Vagina (tissue), 2 donors: ENCODE data around the gene SLC24A3. TPM values are rescaled to one million over a fixed set of nuclear protein-coding genes. Genes with fewer than 3 reads are reported as not detected.

Source experiments
- DNase-seq, 2 donors: peaks; one replicate each; pipeline ENCODE4 v3.0.0-alpha.2; 2017; ENCODE audit errors: extremely low spot score in 2 of 2
- H3K27ac ChIP-seq: fragments of 200-600 bp; sonication (generic); one replicate; pipeline ENCODE4 v1.5.1; 2019
- H3K27me3 ChIP-seq: fragments of 200-600 bp; sonication (generic); one replicate; pipeline ENCODE4 v1.5.1; 2019
- H3K36me3 ChIP-seq, 2 donors: fragments of 200-600 bp; sonication (generic); one replicate each; pipeline ENCODE4 v1.5.1; 2017 to 2019
- H3K4me1 ChIP-seq: fragments of 200-600 bp; sonication (generic); one replicate; pipeline ENCODE4 v1.5.1; 2019
- H3K4me3 ChIP-seq, 2 donors: fragments of 200-600 bp; sonication (generic); 1 replicate in 1 of 2; 2 replicates in 1 of 2; pipeline ENCODE4 v1.5.1; 2016 to 2019
- H3K9me3 ChIP-seq: fragments of 200-600 bp; sonication (generic); one replicate; pipeline ENCODE4 v1.5.1; 2019
- POLR2A ChIP-seq, 2 donors: fragments of 450-650 bp; IDR thresholded peaks; one replicate each; pipeline ENCODE4 v1.6.1; 2017; ENCODE audit warnings: antibody characterized with exemption in 2 of 2, mild to moderate bottlenecking in 2 of 2, moderate library complexity in 2 of 2
- POLR2AphosphoS5 ChIP-seq, 2 donors: sonication (generic); formaldehyde crosslinking; IDR thresholded peaks; one replicate each; pipeline ENCODE4 v1.9.0; 2017; ENCODE audit warnings: antibody characterized with exemption in 2 of 2, mild to moderate bottlenecking in 2 of 2, low read depth in 1 of 2; ENCODE audit not compliant: insufficient read depth in 1 of 2
- intact Hi-C: fragments of 100-400 bp; cut with DNase I; formaldehyde crosslinking; loops from one replicate; pipeline ENCODE4 v1.15.1; 2023
- total RNA-seq: library from RNA; depleted of rRNA; stranded (reverse); fragments of >200 nt; gene quantifications from one replicate; pipeline ENCODE4 v1.2.3, GENCODE V29; 2016
- TF ChIP-seq, protein P1 (sequence below), 3 experiments: fragments of 450-650 bp in 2 of 3; fragments of 200-600 bp in 1 of 3; sonication (generic) in 1 of 3; IDR thresholded peaks; one replicate each; pipeline ENCODE4 v1.5.1; 2017 to 2019; ENCODE audit warnings: antibody characterized with exemption in 3 of 3, mild to moderate bottlenecking in 2 of 3, moderate library complexity in 2 of 3

Gene SLC24A3
- total RNA-seq, 1 donor from 2014 or later, result 12.3 TPM

GRCh38 chr20:19549896-19550295, 337.5 kb downstream of the SLC24A3 start:
- peaks cover 13% of the 10 kb centered on the region for H3K4me1 ChIP-seq
- H3K4me3 ChIP-seq, result no peak overlapping the region
- H3K9me3 ChIP-seq, result no peaks in the 10 kb centered on the region
- no peak overlapping the region for H3K27ac ChIP-seq
- intact Hi-C loops, result loop anchor here (10.0 kb wide), 1 partner anchor 605 kb away; no protein-coding TSS in a partner anchor
- H3K36me3 ChIP-seq, result no peaks in the 10 kb centered on the region
- TF ChIP-seq POLR2AphosphoS5 (IDR thresholded peaks at IDR 0.05; ENCODE audit: insufficient read depth in 1 of 2, low read depth in 1 of 2), result no peak
- TF ChIP-seq POLR2A (IDR thresholded peaks at IDR 0.05), result no peak
- TF ChIP-seq, protein P1, sequence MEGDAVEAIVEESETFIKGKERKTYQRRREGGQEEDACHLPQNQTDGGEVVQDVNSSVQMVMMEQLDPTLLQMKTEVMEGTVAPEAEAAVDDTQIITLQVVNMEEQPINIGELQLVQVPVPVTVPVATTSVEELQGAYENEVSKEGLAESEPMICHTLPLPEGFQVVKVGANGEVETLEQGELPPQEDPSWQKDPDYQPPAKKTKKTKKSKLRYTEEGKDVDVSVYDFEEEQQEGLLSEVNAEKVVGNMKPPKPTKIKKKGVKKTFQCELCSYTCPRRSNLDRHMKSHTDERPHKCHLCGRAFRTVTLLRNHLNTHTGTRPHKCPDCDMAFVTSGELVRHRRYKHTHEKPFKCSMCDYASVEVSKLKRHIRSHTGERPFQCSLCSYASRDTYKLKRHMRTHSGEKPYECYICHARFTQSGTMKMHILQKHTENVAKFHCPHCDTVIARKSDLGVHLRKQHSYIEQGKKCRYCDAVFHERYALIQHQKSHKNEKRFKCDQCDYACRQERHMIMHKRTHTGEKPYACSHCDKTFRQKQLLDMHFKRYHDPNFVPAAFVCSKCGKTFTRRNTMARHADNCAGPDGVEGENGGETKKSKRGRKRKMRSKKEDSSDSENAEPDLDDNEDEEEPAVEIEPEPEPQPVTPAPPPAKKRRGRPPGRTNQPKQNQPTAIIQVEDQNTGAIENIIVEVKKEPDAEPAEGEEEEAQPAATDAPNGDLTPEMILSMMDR (IDR thresholded peaks at IDR 0.05), result no peak
- DNase-seq, result no peak
- H3K27me3 ChIP-seq, result no peaks in the 10 kb centered on the region

DNA sequence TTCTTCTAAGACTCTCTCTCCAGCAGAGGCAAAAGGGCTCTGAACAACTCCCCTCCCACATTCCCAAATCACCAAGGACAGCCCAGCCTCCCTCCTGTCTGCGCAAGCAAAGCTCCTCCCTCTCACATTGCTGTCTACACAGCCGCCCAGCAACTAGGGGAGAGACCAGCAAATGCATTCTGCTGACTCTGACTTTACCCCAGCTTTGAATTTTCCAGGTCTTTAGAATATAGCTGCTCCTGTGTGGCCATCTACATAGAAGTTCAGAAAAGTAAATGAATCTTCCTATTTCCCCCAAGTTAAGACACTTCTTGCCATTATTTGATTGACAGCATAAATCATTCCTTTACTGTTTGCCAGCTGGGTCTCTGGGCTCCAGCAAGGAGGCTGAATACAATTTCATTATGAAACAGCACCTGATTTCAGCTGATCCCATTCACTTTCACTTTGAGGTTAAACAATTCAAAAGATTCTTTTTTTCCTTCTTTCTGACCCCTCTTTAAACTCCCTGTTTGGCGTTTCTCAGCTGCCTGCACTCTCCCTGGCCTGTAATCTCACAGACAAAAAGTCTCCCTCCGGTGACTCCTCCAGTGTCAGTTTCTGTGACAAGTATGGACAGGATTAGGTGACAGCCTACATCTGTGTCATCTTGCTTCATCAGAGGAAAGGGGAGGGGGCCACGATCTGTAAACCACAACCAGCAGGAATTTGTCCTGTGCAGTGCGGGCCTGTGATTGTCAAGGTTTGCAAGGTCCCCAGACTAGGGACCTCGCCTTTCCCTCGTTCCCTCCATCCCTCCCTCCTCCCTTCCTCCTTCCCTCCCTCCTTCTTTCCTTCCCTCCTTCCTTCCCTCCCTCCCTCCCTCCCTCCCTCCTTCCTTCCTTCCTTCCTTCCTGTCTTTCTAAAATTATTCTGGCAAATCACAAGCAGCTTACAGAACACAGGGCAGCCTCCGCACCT, 340.1 kb downstream of the SLC24A3 start:
- no peak for DNase-seq
- Histone ChIP-seq H3K9me3 (no peaks in the 10 kb centered on the region), H3K27me3 (no peaks in the 10 kb centered on the region), H3K4me3 (no peak overlapping the region), H3K4me1 (peaks cover 13% of the 10 kb centered on the region), H3K36me3 (no peaks in the 10 kb centered on the region), H3K27ac (no peak overlapping the region)
- intact Hi-C loops, result no loop called here
- TF ChIP-seq, protein P1 (IDR thresholded peaks at IDR 0.05), result no peak
- TF ChIP-seq POLR2AphosphoS5 (IDR thresholded peaks at IDR 0.05; ENCODE audit: insufficient read depth in 1 of 2, low read depth in 1 of 2), result no peak
- no peak for TF ChIP-seq POLR2A (IDR thresholded peaks at IDR 0.05)

- H3K4me1 ChIP-seq, result peaks cover 13% of the 10 kb centered on the region
- DNase-seq, result no peak
- no peaks in the 10 kb centered on the region for H3K9me3 ChIP-seq
- intact Hi-C loops, result no loop called here
- no peak overlapping the region for H3K27ac ChIP-seq
- H3K36me3 ChIP-seq, result no peaks in the 10 kb centered on the region
- TF ChIP-seq POLR2A (IDR thresholded peaks at IDR 0.05) (no peak), POLR2AphosphoS5 (IDR thresholded peaks at IDR 0.05; ENCODE audit: insufficient read depth in 1 of 2, low read depth in 1 of 2) (no peak)
- TF ChIP-seq, protein P1 (IDR thresholded peaks at IDR 0.05), result no peak
- no peak overlapping the region for H3K4me3 ChIP-seq
- H3K27me3 ChIP-seq, result no peaks in the 10 kb centered on the region
Measured at GRCh38 chr20:19554666-19555065, 342.2 kb downstream of the SLC24A3 start.

- intact Hi-C loops, result no loop called here
- Histone ChIP-seq H3K27ac (no peak overlapping the region), H3K4me1 (peaks cover 13% of the 10 kb centered on the region), H3K9me3 (no peaks in the 10 kb centered on the region), H3K36me3 (no peaks in the 10 kb centered on the region), H3K27me3 (no peaks in the 10 kb centered on the region), H3K4me3 (no peak overlapping the region)
- no peak for DNase-seq
- no peak for TF ChIP-seq POLR2A (IDR thresholded peaks at IDR 0.05)
- TF ChIP-seq, protein P1 (IDR thresholded peaks at IDR 0.05), result no peak
- no peak for TF ChIP-seq POLR2AphosphoS5 (IDR thresholded peaks at IDR 0.05; ENCODE audit: insufficient read depth in 1 of 2, low read depth in 1 of 2)
Measured at GRCh38 chr20:19555726-19556125, 343.3 kb downstream of the SLC24A3 start.

GRCh38 chr20:19557291-19557690, 344.8 kb downstream of the SLC24A3 start:
- Histone ChIP-seq H3K4me3 (no peak overlapping the region), H3K27ac (no peak overlapping the region), H3K27me3 (no peaks in the 10 kb centered on the region), H3K4me1 (peaks cover 15% of the 10 kb centered on the region), H3K9me3 (no peaks in the 10 kb centered on the region), H3K36me3 (no peaks in the 10 kb centered on the region)
- intact Hi-C loops, result no loop called here
- TF ChIP-seq, protein P1 (IDR thresholded peaks at IDR 0.05), result no peak
- TF ChIP-seq POLR2AphosphoS5 (IDR thresholded peaks at IDR 0.05; ENCODE audit: insufficient read depth in 1 of 2, low read depth in 1 of 2), result no peak
- no peak for TF ChIP-seq POLR2A (IDR thresholded peaks at IDR 0.05)
- DNase-seq, result no peak
